ENCODE measurements around the gene HBP1.
A peak's percentile ranks its signal among the peaks of the same experiment; 100 is the strongest.

HBP1 gene

GRCh38 chr7:107187774-107188173 lies 19.0 kb downstream of the HBP1 start:
- TF ChIP-seq MAX (IDR thresholded peaks at IDR 0.05; ENCODE audit: low read depth, low read length) (no peak), POLR2A (IDR thresholded peaks at IDR 0.05; ENCODE audit: extremely low read depth, insufficient read length) (no peak), CTCF (IDR thresholded peaks at IDR 0.05; ENCODE audit: low read depth, low read length) (no peak), MYC (IDR thresholded peaks at IDR 0.05; ENCODE audit: low read depth, low read length) (no peak)
- DNase-seq (ENCODE audit: low read depth) = no peak

GRCh38 chr7:107190090-107190489 lies 21.3 kb downstream of the HBP1 start:
- TF ChIP-seq POLR2A (IDR thresholded peaks at IDR 0.05; ENCODE audit: extremely low read depth, insufficient read length) (no peak), MAX (IDR thresholded peaks at IDR 0.05; ENCODE audit: low read depth, low read length) (no peak)
- no peak overlapping the region for H3K4me3 ChIP-seq (ENCODE audit: low read depth, low read length)
- no peak for DNase-seq (ENCODE audit: low read depth)

More at GRCh38 chr7:107187774-107188173, 19.0 kb downstream of the HBP1 start:
- H3K4me3 ChIP-seq (ENCODE audit: low read depth, low read length) = no peak overlapping the region

GRCh38 chr7:107194052-107194451 lies 25.2 kb downstream of the HBP1 start:
- H3K4me3 ChIP-seq (ENCODE audit: low read depth, low read length) = no peak overlapping the region
- TF ChIP-seq MYC (IDR thresholded peaks at IDR 0.05; ENCODE audit: low read depth, low read length) (no peak), POLR2A (IDR thresholded peaks at IDR 0.05; ENCODE audit: extremely low read depth, insufficient read length) (no peak), CTCF (IDR thresholded peaks at IDR 0.05; ENCODE audit: low read depth, low read length) (no peak), MAX (IDR thresholded peaks at IDR 0.05; ENCODE audit: low read depth, low read length) (no peak)
- DNase-seq (ENCODE audit: low read depth) = no peak

GRCh38 chr7:107196834-107197610 lies 28.2 kb downstream of the HBP1 start:
- H3K4me3 ChIP-seq (ENCODE audit: low read depth, low read length) = no peak overlapping the region
- TF ChIP-seq MYC (IDR thresholded peaks at IDR 0.05; ENCODE audit: low read depth, low read length) (no peak), POLR2A (IDR thresholded peaks at IDR 0.05; ENCODE audit: extremely low read depth, insufficient read length) (no peak), MAX (IDR thresholded peaks at IDR 0.05; ENCODE audit: low read depth, low read length) (no peak), CTCF (IDR thresholded peaks at IDR 0.05; ENCODE audit: low read depth, low read length) (no peak)
- DNase-seq (ENCODE audit: low read depth) = no peak

- DNase-seq (ENCODE audit: low read depth) = peak; percentile 49
- H3K4me3 ChIP-seq (ENCODE audit: low read depth, low read length) = no peak overlapping the region
- TF ChIP-seq MAX (IDR thresholded peaks at IDR 0.05; ENCODE audit: low read depth, low read length) = peak; percentile 42
- peak; percentile 12; the same call in 1 of the 2 replicates for TF ChIP-seq MYC (IDR thresholded peaks at IDR 0.05; ENCODE audit: low read depth, low read length)
- no peak for TF ChIP-seq POLR2A (IDR thresholded peaks at IDR 0.05; ENCODE audit: extremely low read depth, insufficient read length)
- peak; percentile 52 for TF ChIP-seq CTCF (IDR thresholded peaks at IDR 0.05; ENCODE audit: low read depth, low read length)
Measured at GRCh38 chr7:107201795-107202450, 33.1 kb downstream of the HBP1 start.

GRCh38 chr7:107203607-107204006 lies 34.8 kb downstream of the HBP1 start:
- no peak overlapping the region for H3K4me3 ChIP-seq (ENCODE audit: low read depth, low read length)
- no peak for DNase-seq (ENCODE audit: low read depth)
- no peak for TF ChIP-seq MAX (IDR thresholded peaks at IDR 0.05; ENCODE audit: low read depth, low read length)

All from NB4 (cell line).